Thymus (tissue), 11 donors: ENCODE measurements around the gene C4A. TPM values are rescaled to one million over a fixed set of nuclear protein-coding genes. Genes with fewer than 3 reads are reported as not detected.
"Not testable (repeated sequence)": the region's sequence is repeated elsewhere in the genome, so short reads cannot be mapped to it uniquely, and the experiment has no call there.

ENCODE experiments used
- DNase-seq, 9 donors: peaks; one replicate each; pipeline ENCODE4 v3.0.0-alpha.2; 2013; ENCODE audit warnings: low spot score in 9 of 9, low read depth in 6 of 9, missing footprints in 1 of 9
- H3K27ac ChIP-seq, 2 donors: one replicate each; pipeline ENCODE4 v1.5.1; 2013; ENCODE audit warnings: control low read depth in 1 of 2, low read depth in 1 of 2, low read length in 1 of 2, mild to moderate bottlenecking in 1 of 2, moderate library complexity in 1 of 2
- H3K27me3 ChIP-seq, 2 donors: one replicate each; pipeline ENCODE4 v1.5.1; 2013; ENCODE audit warnings: low read length in 1 of 2; ENCODE audit not compliant: control insufficient read depth in 2 of 2, insufficient read depth in 1 of 2
- H3K36me3 ChIP-seq, 2 donors: one replicate each; pipeline ENCODE4 v1.5.1; 2013; ENCODE audit warnings: low read length in 1 of 2, mild to moderate bottlenecking in 1 of 2, moderate library complexity in 1 of 2; ENCODE audit not compliant: control insufficient read depth in 2 of 2, insufficient read depth in 2 of 2
- H3K4me1 ChIP-seq, 2 donors: one replicate each; pipeline ENCODE4 v1.5.1; 2013; ENCODE audit warnings: low read length in 2 of 2; ENCODE audit not compliant: control insufficient read depth in 2 of 2, insufficient read depth in 2 of 2
- H3K4me3 ChIP-seq, 2 donors: one replicate each; pipeline ENCODE4 v1.5.1; 2013; ENCODE audit warnings: low read length in 2 of 2, control low read depth in 1 of 2, mild to moderate bottlenecking in 1 of 2
- H3K9me3 ChIP-seq, 2 donors: one replicate each; pipeline ENCODE4 v1.5.1; 2013; ENCODE audit warnings: low read length in 1 of 2, mild to moderate bottlenecking in 1 of 2; ENCODE audit not compliant: control insufficient read depth in 2 of 2, insufficient read depth in 1 of 2
- WGBS: extraction: QIAGEN DNeasy Blood & Tissue Kit; methylation state at CpG from one replicate; pipeline ENCODE4 v1.1.7; 2013; 5-methylcytosine and 5-hydroxymethylcytosine counted together
- polyA plus RNA-seq: library from polyadenylated mRNA; stranded (reverse); fragments of 200-250 nt; gene quantifications from one replicate; pipeline ENCODE4 v1.2.3, GENCODE V29; 2013
- total RNA-seq: library from RNA; stranded (reverse); fragments of 120-200 nt; gene quantifications from one replicate; pipeline ENCODE4 v1.2.4, GENCODE V29; 2013
- donor health status: healthy.

The C4A gene
- total and polyA plus RNA-seq, 2 donors: 43.2 to 206 TPM

- H3K9me3 ChIP-seq, H3K4me3 ChIP-seq, H3K4me1 ChIP-seq, DNase-seq, H3K27ac ChIP-seq, H3K27me3 ChIP-seq, H3K36me3 ChIP-seq: not testable (repeated sequence)
- WGBS: no CpG with 5 or more reads among the region's 10 CpGs
These were observed 7.5 kb downstream of the C4A start for GRCh38 chr6:31989363-31989762.

- H3K36me3 ChIP-seq, H3K4me3 ChIP-seq, H3K27ac ChIP-seq, H3K27me3 ChIP-seq, H3K4me1 ChIP-seq, DNase-seq, H3K9me3 ChIP-seq: not testable (repeated sequence)
- over 99% methylated on average over 8 of the region's 14 CpGs for WGBS
These were observed 12.6 kb downstream of the C4A start for GRCh38 chr6:31994421-31994820.

- DNase-seq: not testable (repeated sequence)
- 94% methylated on average over 5 of the region's 6 CpGs for WGBS
These were observed 14.5 kb downstream of the C4A start for GRCh38 chr6:31996385-31996784.

GRCh38 chr6:32002546-32003268, 20.9 kb downstream of the C4A start:
- H3K36me3 ChIP-seq, H3K4me3 ChIP-seq, H3K9me3 ChIP-seq, H3K27me3 ChIP-seq, DNase-seq, H3K4me1 ChIP-seq, H3K27ac ChIP-seq: not testable (repeated sequence)
- no CpG with 5 or more reads among the region's 15 CpGs for WGBS

More at GRCh38 chr6:31996385-31996784, 14.5 kb downstream of the C4A start:
- not testable (repeated sequence) for H3K9me3 ChIP-seq, H3K27ac ChIP-seq, H3K27me3 ChIP-seq, H3K4me1 ChIP-seq, H3K4me3 ChIP-seq, H3K36me3 ChIP-seq

- H3K4me1 ChIP-seq, H3K4me3 ChIP-seq, DNase-seq, H3K36me3 ChIP-seq, H3K27me3 ChIP-seq, H3K9me3 ChIP-seq, H3K27ac ChIP-seq: not testable (repeated sequence)
- no CpG with 5 or more reads among the region's 7 CpGs for WGBS
These were observed 21.4 kb downstream of the C4A start for GRCh38 chr6:32003301-32003700.

- H3K9me3 ChIP-seq, H3K36me3 ChIP-seq, H3K4me1 ChIP-seq, H3K27me3 ChIP-seq, H3K27ac ChIP-seq, H3K4me3 ChIP-seq, DNase-seq: not testable (repeated sequence)
- WGBS: 57% methylated on average over 4 of the region's 4 CpGs
These were observed 22.5 kb downstream of the C4A start for GRCh38 chr6:32004393-32004792.

GRCh38 chr6:32004864-32005537, 23.1 kb downstream of the C4A start:
- H3K27ac ChIP-seq: peak overlapping the region in 1 of 2 donors; percentile 42
- not testable (repeated sequence) for H3K4me3 ChIP-seq, DNase-seq, H3K27me3 ChIP-seq, H3K36me3 ChIP-seq, H3K9me3 ChIP-seq, H3K4me1 ChIP-seq
- 64% methylated on average over 9 of the region's 13 CpGs for WGBS

GRCh38 chr6:32005538-32005880, 23.7 kb downstream of the C4A start:
- not testable (repeated sequence) for H3K4me3 ChIP-seq, H3K27me3 ChIP-seq, DNase-seq, H3K27ac ChIP-seq, H3K4me1 ChIP-seq, H3K9me3 ChIP-seq, H3K36me3 ChIP-seq
- WGBS: 93% methylated on average over 9 of the region's 9 CpGs

GRCh38 chr6:32005991-32006529, 24.2 kb downstream of the C4A start:
- H3K9me3 ChIP-seq: not testable (repeated sequence)

More at GRCh38 chr6:32005991-32006529, 24.2 kb downstream of the C4A start:
- H3K36me3 ChIP-seq, H3K4me3 ChIP-seq, H3K27me3 ChIP-seq, H3K4me1 ChIP-seq, H3K27ac ChIP-seq, DNase-seq: not testable (repeated sequence)
- 84% methylated on average over 8 of the region's 8 CpGs for WGBS
